ENCODE data around the gene NAA80. TPM values are rescaled to one million over a fixed set of nuclear protein-coding genes. Genes with fewer than 3 reads are reported as not detected.

Gene NAA80
- total and polyA plus RNA-seq, 2 of the 13 experiments (the other 11 are each of a cell fraction or from before 2014, with no cell fraction given) = 3.4 to 8.7 TPM

- peak; percentile 1; the same call in 1 of the 2 replicates for TF ChIP-seq TBX2 (CRISPR knock-in tag; IDR thresholded peaks at IDR 0.05; ENCODE audit: borderline replicate concordance)
- 0 out of 2 replicates have a peak, but pooled peaks have one; percentile 43 for TF ChIP-seq NR1H2 (CRISPR knock-in tag; IDR thresholded peaks at IDR 0.05; ENCODE audit: borderline replicate concordance, low read depth)
Observed at GRCh38 chr3:50302095-50303012, 3.1 kb upstream of the NAA80 start (continued).

- in situ Hi-C loops (cut with HindIII; ENCODE audit: extremely low pct_ligation_motif_present, low pct_unique_long_range_greater_than_20kb) (no loop called here), intact Hi-C loops (cut with micrococcal nuclease; ENCODE audit: unreplicated experiment) (loop anchor here (5.0 kb wide), 1 partner anchor 38 kb away; no protein-coding TSS in a partner anchor)
- peaks cover 1 to 3% of the 10 kb centered on the region in 2 experiments; a peak in 2 of 5 replicates for H3K36me3 ChIP-seq (replicated peaks in 1 of 2; ENCODE audit: control insufficient read depth in 1 of 2, insufficient read depth in 2 of 2, low read length in 2 of 2)
- H4K20me1 ChIP-seq (ENCODE audit: insufficient read depth, low read length) = peaks cover 11% of the 10 kb centered on the region
- no peaks in the 10 kb centered on the region; a peak in 1 of 5 replicates for H3K27me3 ChIP-seq (ENCODE audit: control insufficient read depth in 1 of 2, insufficient read depth in 2 of 2, low read length in 2 of 2)
- peak overlapping the region; percentile 63 for H3K9ac ChIP-seq (ENCODE audit: insufficient read depth, low read depth, low read length)
- WGBS (ENCODE audit: low lambda C conversion rate) = 87% methylated on average over 4 of the region's 6 CpGs
- BruUV-seq (replicated peaks) = no TSS peak
- H3K4me1 ChIP-seq (ENCODE audit: insufficient read depth, low read length) = peaks cover 61% of the 10 kb centered on the region
- FAIRE-seq = no peak
- H3K9me3 ChIP-seq (ENCODE audit: low read length) = no peaks in the 10 kb centered on the region
- no peak for ATAC-seq
- CTCF ChIA-PET (ENCODE audit: low intra/inter-chr PET ratio, low total read pairs) = no interaction called here
- no peak overlapping the region for H2AFZ ChIP-seq (ENCODE audit: low read length)
- peak overlapping the region; percentile 87 for H3K27ac ChIP-seq (ENCODE audit: extremely low read length, insufficient read depth, low read length)
- POLR2A ChIA-PET = interaction anchor here (0.7 to 7.9 kb wide), 7 partner anchors 8 to 92 kb away, joined by 4 to 222 read pairs (median 31); partner anchors contain the start of genes HYAL2, IFRD2 and TUSC2
- H3K79me2 ChIP-seq (ENCODE audit: insufficient read depth, low read length) = peaks cover 36% of the 10 kb centered on the region
- DNase-seq (ENCODE audit: low spot score) = no peak
- H3K4me3 ChIP-seq (replicated peaks in 1 of 3; ENCODE audit: insufficient read depth in 1 of 3, low read depth in 2 of 3, low read length in 3 of 3) = peak overlapping the region in 2 of 3 experiments; percentile 25 to 53; a peak in 4 of 6 replicates
- peak overlapping the region; percentile 86 for H3K4me2 ChIP-seq (ENCODE audit: low read depth, low read length)
- TF ChIP-seq KLF9 (CRISPR knock-in tag; IDR thresholded peaks at IDR 0.05; ENCODE audit: low read depth) (no peak), POLR2AphosphoS5 (IDR thresholded peaks at IDR 0.05; ENCODE audit: low read depth, low read length) (no peak), ZNF687 (CRISPR knock-in tag; IDR thresholded peaks at IDR 0.05) (peak; percentile 49), ZNF605 (CRISPR knock-in tag; IDR thresholded peaks at IDR 0.05) (no peak), ZNF430 (CRISPR knock-in tag; IDR thresholded peaks at IDR 0.05) (no peak), ZNF616 (CRISPR knock-in tag; IDR thresholded peaks at IDR 0.05; ENCODE audit: low read depth) (no peak), ZNF770 (CRISPR knock-in tag; IDR thresholded peaks at IDR 0.05) (no peak), BORCS8-MEF2B (CRISPR knock-in tag; IDR thresholded peaks at IDR 0.05) (no peak), MZF1 (CRISPR knock-in tag; IDR thresholded peaks at IDR 0.05; ENCODE audit: borderline replicate concordance) (no peak)
Observed at GRCh38 chr3:50300681-50301254, 1.6 kb upstream of the NAA80 start.
